OCI-LY1 (cell line): Measurements from ENCODE around the gene TMLHE.

Experiments used
- H2AFZ ChIP-seq: fragments of 200-600 bp; sonication (generic), shearing (Covaris generic); 2 replicates; pipeline ENCODE4 v1.6.0; 2014; ENCODE audit warnings: antibody characterized with exemption, mild to moderate bottlenecking, low read length
- H3F3A ChIP-seq: fragments of 200-600 bp; sonication (generic), shearing (Covaris generic); 2 replicates; pipeline ENCODE4 v1.6.0; 2014; ENCODE audit warnings: mild to moderate bottlenecking, antibody characterized with exemption, low read length, moderate library complexity; ENCODE audit not compliant: insufficient read depth
- H3K27ac ChIP-seq: fragments of 200-600 bp; sonication (generic); 2 replicates; pipeline ENCODE4 v1.5.1; 2014; ENCODE audit warnings: low read length, mixed run types, mild to moderate bottlenecking, low read depth; ENCODE audit not compliant: poor library complexity, severe bottlenecking
- H3K27me3 ChIP-seq: fragments of 200-600 bp; sonication (generic); 2 replicates; pipeline ENCODE4 v1.6.0; 2014; ENCODE audit warnings: antibody characterized with exemption, mild to moderate bottlenecking, low read length, moderate library complexity; ENCODE audit not compliant: insufficient read depth
- H3K36me3 ChIP-seq: fragments of 200-600 bp; sonication (generic); 2 replicates; pipeline ENCODE4 v1.6.1; 2014; ENCODE audit warnings: mild to moderate bottlenecking, antibody characterized with exemption, low read length, moderate library complexity, mixed read lengths; ENCODE audit not compliant: insufficient read depth
- H3K4me1 ChIP-seq: fragments of 200-600 bp; sonication (generic); 2 replicates; pipeline ENCODE4 v1.5.1; 2014; ENCODE audit warnings: mild to moderate bottlenecking, low read length, moderate library complexity; ENCODE audit not compliant: insufficient read depth, severe bottlenecking
- H3K4me2 ChIP-seq: fragments of 200-600 bp; sonication (generic), shearing (Covaris generic); 2 replicates; pipeline ENCODE4 v1.6.1; 2014; ENCODE audit warnings: low read length
- H3K4me3 ChIP-seq: fragments of 200-600 bp; sonication (generic); 2 replicates; pipeline ENCODE4 v1.5.1; 2014; ENCODE audit warnings: low read length, low read depth, mild to moderate bottlenecking, mixed read lengths; ENCODE audit not compliant: poor library complexity, severe bottlenecking
- H3K79me2 ChIP-seq: fragments of 200-600 bp; shearing (Covaris generic); 2 replicates; pipeline ENCODE4 v1.6.1; 2016; ENCODE audit warnings: mixed run types, low read length, mixed read lengths; ENCODE audit not compliant: insufficient read depth
- H3K9ac ChIP-seq: fragments of 200-600 bp; sonication (generic), shearing (Covaris generic); 2 replicates; pipeline ENCODE4 v1.6.1; 2014; ENCODE audit warnings: mild to moderate bottlenecking, low read length, mixed read lengths
- H3K9me2 ChIP-seq: fragments of 200-600 bp; sonication (generic), shearing (Covaris generic); 2 replicates; pipeline ENCODE4 v1.6.1; 2014; ENCODE audit warnings: low read depth, mild to moderate bottlenecking, low read length, mixed read lengths
- H3K9me3 ChIP-seq: fragments of 200-600 bp; shearing (Covaris generic); 2 replicates; pipeline ENCODE4 v1.6.1; 2014; ENCODE audit warnings: low read length, mixed read lengths
- H4K20me1 ChIP-seq: fragments of 200-600 bp; sonication (generic), shearing (Covaris generic); 2 replicates; pipeline ENCODE4 v1.6.0; 2016; ENCODE audit warnings: mild to moderate bottlenecking, low read length; ENCODE audit not compliant: insufficient read depth
- CTCF ChIP-seq: fragments of 200-600 bp; sonication (generic), shearing (Covaris generic); IDR thresholded peaks from 2 replicates; pipeline ENCODE4 v1.5.1; 2017; ENCODE audit warnings: mild to moderate bottlenecking, antibody characterized with exemption, low read length, moderate library complexity, mixed read lengths
- EZH2 ChIP-seq: fragments of 200-600 bp; sonication (generic), shearing (Covaris generic); IDR thresholded peaks from 2 replicates; pipeline ENCODE4 v1.8.0; 2017; ENCODE audit warnings: borderline replicate concordance, mixed run types, mild to moderate bottlenecking, antibody characterized with exemption, low read length, moderate library complexity, mixed read lengths

TMLHE gene

GRCh38 chrX:155611302-155611701 lies 1.4 kb downstream of the TMLHE start:
- peaks cover 6% of the 10 kb centered on the region; the same call in 1 of the 2 replicates for H3K79me2 ChIP-seq
- no peaks in the 10 kb centered on the region for H3K36me3 ChIP-seq
- H3K27me3 ChIP-seq: no peaks in the 10 kb centered on the region
- no peaks in the 10 kb centered on the region for H4K20me1 ChIP-seq
- no peaks in the 10 kb centered on the region for H3K9me2 ChIP-seq
- H2AFZ ChIP-seq: no peak overlapping the region
- H3K9ac ChIP-seq: peak overlapping the region; percentile 89; the same call in 1 of the 2 replicates
- peak overlapping the region; percentile 7 for H3K27ac ChIP-seq
- H3F3A ChIP-seq: no peaks in the 10 kb centered on the region
- peaks cover 14% of the 10 kb centered on the region for H3K4me1 ChIP-seq
- H3K4me2 ChIP-seq: peak overlapping the region; percentile 97
- TF ChIP-seq CTCF (no peak), EZH2 (no peak)
- peak overlapping the region; percentile 90 for H3K4me3 ChIP-seq
- no peaks in the 10 kb centered on the region for H3K9me3 ChIP-seq

GRCh38 chrX:155592981-155593380 lies 19.8 kb downstream of the TMLHE start:
- Histone ChIP-seq H3K27me3 (no peaks in the 10 kb centered on the region), H3K4me2 (no peak overlapping the region), H3F3A (no peaks in the 10 kb centered on the region), H3K36me3 (no peaks in the 10 kb centered on the region), H3K9ac (no peak overlapping the region), H4K20me1 (no peaks in the 10 kb centered on the region), H3K9me3 (no peaks in the 10 kb centered on the region), H3K27ac (no peak overlapping the region), H3K79me2 (no peaks in the 10 kb centered on the region), H3K4me1 (no peaks in the 10 kb centered on the region), H3K9me2 (no peaks in the 10 kb centered on the region), H2AFZ (no peak overlapping the region), H3K4me3 (no peak overlapping the region)
- no peak for TF ChIP-seq EZH2
- no peak for TF ChIP-seq CTCF

GRCh38 chrX:155592331-155592730 lies 20.4 kb downstream of the TMLHE start:
- no peaks in the 10 kb centered on the region for H4K20me1 ChIP-seq
- TF ChIP-seq EZH2 (no peak), CTCF (no peak)
- H3K9me2 ChIP-seq: no peaks in the 10 kb centered on the region
- no peak overlapping the region for H3K27ac ChIP-seq
- no peak overlapping the region for H3K9ac ChIP-seq
- H3K79me2 ChIP-seq: no peaks in the 10 kb centered on the region
- no peak overlapping the region for H3K4me2 ChIP-seq
- no peaks in the 10 kb centered on the region for H3K9me3 ChIP-seq
- H3K4me3 ChIP-seq: no peak overlapping the region
- no peaks in the 10 kb centered on the region for H3K27me3 ChIP-seq
- no peaks in the 10 kb centered on the region for H3K36me3 ChIP-seq
- no peaks in the 10 kb centered on the region for H3F3A ChIP-seq
- no peaks in the 10 kb centered on the region for H3K4me1 ChIP-seq
- H2AFZ ChIP-seq: no peak overlapping the region
